SK-N-SH treated with all-trans-retinoic acid at 6 μM for 48 hours (cell line): Measurements from ENCODE around the gene DNAJB1.

Source experiments
- GLIS3 ChIP-seq: fragments of 250-450 bp; sonication (Bioruptor Pico); IDR thresholded peaks from 2 replicates; pipeline ENCODE4 v1.5.0; 2020; ENCODE audit warnings: mild to moderate bottlenecking, moderate library complexity
- ISL1 ChIP-seq: fragments of 250-450 bp; sonication (Bioruptor Pico); IDR thresholded peaks from 2 replicates; pipeline ENCODE4 v2.1.2; 2022; ENCODE audit warnings: mild to moderate bottlenecking, moderate library complexity
- PATZ1 ChIP-seq: fragments of 250-450 bp; sonication (Bioruptor Pico); IDR thresholded peaks from 2 replicates; pipeline ENCODE4 v1.8.0; 2020; ENCODE audit warnings: mild to moderate bottlenecking, moderate library complexity, borderline replicate concordance
- ZFP30 ChIP-seq: fragments of 450-650 bp; formaldehyde crosslinking; IDR thresholded peaks from 2 replicates; pipeline ENCODE4 v1.5.0; 2022; ENCODE audit warnings: mild to moderate bottlenecking, moderate library complexity
- ZNF8 ChIP-seq: fragments of 450-650 bp; formaldehyde crosslinking; IDR thresholded peaks from 2 replicates; pipeline ENCODE4 v1.5.0; 2020; ENCODE audit warnings: mild to moderate bottlenecking, moderate library complexity

DNA sequence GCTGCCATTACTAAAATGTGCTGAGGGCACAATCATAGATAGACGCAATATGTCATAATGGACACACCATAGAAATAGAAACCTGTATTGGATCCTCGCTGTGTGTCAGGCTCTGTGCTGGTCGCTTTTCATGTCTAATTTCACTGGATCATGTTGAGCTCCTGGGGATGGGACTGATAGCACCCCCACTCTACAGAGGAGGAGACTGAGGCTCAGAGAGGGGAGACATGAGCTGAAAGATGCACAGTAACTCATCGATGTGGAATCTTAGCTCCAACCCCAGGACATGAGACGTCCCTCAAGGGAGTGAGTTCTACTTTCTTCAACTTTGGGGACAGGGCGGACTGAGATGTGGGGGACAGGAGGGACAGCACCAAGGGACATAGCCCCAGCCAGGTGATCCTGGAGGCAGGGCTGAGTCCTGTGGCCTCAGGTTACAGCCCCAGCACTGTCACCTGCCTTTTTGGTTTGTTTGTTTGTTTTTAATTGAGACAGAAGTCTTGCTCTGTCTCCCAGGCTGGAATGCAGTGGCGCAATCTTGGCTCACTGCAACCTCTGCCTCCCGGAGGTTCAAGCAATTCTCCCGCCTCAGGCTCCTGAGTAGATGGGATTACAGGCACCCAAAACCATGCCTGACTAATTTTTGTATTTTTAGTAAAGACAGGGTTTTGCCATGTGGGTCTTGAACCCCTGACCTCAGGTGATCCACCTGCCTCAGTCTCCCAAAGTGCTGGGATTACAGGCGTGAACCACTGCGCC is 15.7 kb downstream of the DNAJB1 start:
- no peak for TF ChIP-seq PATZ1 (CRISPR knock-in tag)
- no peak for TF ChIP-seq GLIS3 (CRISPR knock-in tag)
- no peak for TF ChIP-seq ISL1 (CRISPR knock-in tag)
- TF ChIP-seq ZFP30, result no peak
- TF ChIP-seq ZNF8 (CRISPR knock-in tag), result no peak
